IPS-18a (cell line): ENCODE data around the gene SCAMP4.

Source experiments
- H3K27ac ChIP-seq: one replicate; pipeline ENCODE4 v1.5.1; 2013; ENCODE audit warnings: low read length
- H3K27me3 ChIP-seq: one replicate; pipeline ENCODE4 v1.6.1; 2013; ENCODE audit warnings: mild to moderate bottlenecking, low read length; ENCODE audit not compliant: control insufficient read depth, insufficient read depth
- H3K36me3 ChIP-seq: one replicate; pipeline ENCODE4 v1.6.1; 2013; ENCODE audit warnings: low read depth, low read length; ENCODE audit not compliant: control insufficient read depth
- H3K4me1 ChIP-seq: one replicate; pipeline ENCODE4 v1.6.1; 2013; ENCODE audit warnings: low read depth, low read length; ENCODE audit not compliant: control insufficient read depth
- H3K4me3 ChIP-seq: one replicate; pipeline ENCODE4 v1.5.1; 2013; ENCODE audit warnings: low read length
- H3K9ac ChIP-seq: one replicate; pipeline ENCODE4 v1.6.1; 2013; ENCODE audit warnings: mild to moderate bottlenecking, low read length, moderate library complexity
- H3K9me3 ChIP-seq: one replicate; pipeline ENCODE4 v1.6.1; 2013; ENCODE audit warnings: low read depth, low read length; ENCODE audit not compliant: control insufficient read depth

The SCAMP4 gene

GRCh38 chr19:1922803-1923202 lies 17.6 kb downstream of the SCAMP4 start:
- Histone ChIP-seq H3K4me1 (no peaks in the 10 kb centered on the region), H3K4me3 (no peak overlapping the region), H3K36me3 (peaks cover 36% of the 10 kb centered on the region), H3K9ac (no peak overlapping the region), H3K27ac (no peak overlapping the region), H3K9me3 (no peaks in the 10 kb centered on the region), H3K27me3 (no peaks in the 10 kb centered on the region)

GRCh38 chr19:1923319-1923718 lies 18.1 kb downstream of the SCAMP4 start:
- Histone ChIP-seq H3K9me3 (no peaks in the 10 kb centered on the region), H3K27ac (no peak overlapping the region), H3K36me3 (peaks cover 30% of the 10 kb centered on the region), H3K4me3 (no peak overlapping the region), H3K27me3 (no peaks in the 10 kb centered on the region), H3K4me1 (no peaks in the 10 kb centered on the region), H3K9ac (no peak overlapping the region)

GRCh38 chr19:1924320-1924961 lies 19.2 kb downstream of the SCAMP4 start:
- Histone ChIP-seq H3K27ac (no peak overlapping the region), H3K9me3 (no peaks in the 10 kb centered on the region), H3K27me3 (peaks cover 5% of the 10 kb centered on the region), H3K4me1 (no peaks in the 10 kb centered on the region), H3K9ac (no peak overlapping the region), H3K36me3 (peaks cover 27% of the 10 kb centered on the region), H3K4me3 (no peak overlapping the region)

GRCh38 chr19:1925544-1925943 lies 20.3 kb downstream of the SCAMP4 start:
- H3K4me3 ChIP-seq: no peak overlapping the region
- H3K27ac ChIP-seq: no peak overlapping the region
- H3K27me3 ChIP-seq: peaks cover 5% of the 10 kb centered on the region
- peaks cover 18% of the 10 kb centered on the region for H3K36me3 ChIP-seq
- H3K9me3 ChIP-seq: no peaks in the 10 kb centered on the region
- no peak overlapping the region for H3K9ac ChIP-seq
- peaks cover 5% of the 10 kb centered on the region for H3K4me1 ChIP-seq

- peaks cover 5% of the 10 kb centered on the region for H3K4me1 ChIP-seq
- peak overlapping the region; percentile 35 for H3K4me3 ChIP-seq
- H3K9ac ChIP-seq: no peak overlapping the region
- H3K27me3 ChIP-seq: peaks cover 5% of the 10 kb centered on the region
- no peaks in the 10 kb centered on the region for H3K9me3 ChIP-seq
- H3K36me3 ChIP-seq: no peaks in the 10 kb centered on the region
- H3K27ac ChIP-seq: no peak overlapping the region
Observed at GRCh38 chr19:1929021-1929742, 24.0 kb downstream of the SCAMP4 start.

- no peak overlapping the region for H3K9ac ChIP-seq
- no peak overlapping the region for H3K4me3 ChIP-seq
- peaks cover 5% of the 10 kb centered on the region for H3K4me1 ChIP-seq
- no peak overlapping the region for H3K27ac ChIP-seq
- no peaks in the 10 kb centered on the region for H3K36me3 ChIP-seq
- peaks cover 5% of the 10 kb centered on the region for H3K27me3 ChIP-seq
- H3K9me3 ChIP-seq: no peaks in the 10 kb centered on the region
Observed at GRCh38 chr19:1931445-1931844, 26.2 kb downstream of the SCAMP4 start.

- peaks cover 5% of the 10 kb centered on the region for H3K27me3 ChIP-seq
- H3K9me3 ChIP-seq: no peaks in the 10 kb centered on the region
- no peak overlapping the region for H3K9ac ChIP-seq
- H3K27ac ChIP-seq: no peak overlapping the region
- H3K4me3 ChIP-seq: no peak overlapping the region
- peaks cover 5% of the 10 kb centered on the region for H3K4me1 ChIP-seq
- no peaks in the 10 kb centered on the region for H3K36me3 ChIP-seq
Observed at GRCh38 chr19:1932395-1932794, 27.2 kb downstream of the SCAMP4 start.

- H3K36me3 ChIP-seq: no peaks in the 10 kb centered on the region
- no peak overlapping the region for H3K9ac ChIP-seq
- peaks cover 5% of the 10 kb centered on the region for H3K27me3 ChIP-seq
- no peaks in the 10 kb centered on the region for H3K9me3 ChIP-seq
- H3K4me1 ChIP-seq: peaks cover 5% of the 10 kb centered on the region
- H3K4me3 ChIP-seq: no peak overlapping the region
- no peak overlapping the region for H3K27ac ChIP-seq
Observed at GRCh38 chr19:1933244-1933643, 28.0 kb downstream of the SCAMP4 start.

- no peaks in the 10 kb centered on the region for H3K9me3 ChIP-seq
- peaks cover 5% of the 10 kb centered on the region for H3K4me1 ChIP-seq
- H3K27ac ChIP-seq: no peak overlapping the region
- no peak overlapping the region for H3K4me3 ChIP-seq
- no peak overlapping the region for H3K9ac ChIP-seq
- peaks cover 2% of the 10 kb centered on the region for H3K27me3 ChIP-seq
- no peaks in the 10 kb centered on the region for H3K36me3 ChIP-seq
Observed at GRCh38 chr19:1933942-1934341, 28.7 kb downstream of the SCAMP4 start.

- H3K9me3 ChIP-seq: no peaks in the 10 kb centered on the region
- H3K9ac ChIP-seq: no peak overlapping the region
- H3K4me1 ChIP-seq: no peaks in the 10 kb centered on the region
- no peak overlapping the region for H3K4me3 ChIP-seq
- H3K27ac ChIP-seq: no peak overlapping the region
- no peaks in the 10 kb centered on the region for H3K27me3 ChIP-seq
- no peaks in the 10 kb centered on the region for H3K36me3 ChIP-seq
Observed at GRCh38 chr19:1935484-1936208, 30.4 kb downstream of the SCAMP4 start.

GRCh38 chr19:1936430-1936829 lies 31.2 kb downstream of the SCAMP4 start:
- no peak overlapping the region for H3K4me3 ChIP-seq
- H3K9ac ChIP-seq: no peak overlapping the region
- H3K9me3 ChIP-seq: no peaks in the 10 kb centered on the region
- H3K4me1 ChIP-seq: no peaks in the 10 kb centered on the region
- no peaks in the 10 kb centered on the region for H3K36me3 ChIP-seq
- H3K27me3 ChIP-seq: no peaks in the 10 kb centered on the region
- H3K27ac ChIP-seq: no peak overlapping the region
